Measurements from ENCODE around the gene RSRP1.
"Not testable (repeated sequence)": the region's sequence is repeated elsewhere in the genome, so short reads cannot be mapped to it uniquely, and the experiment has no call there.

RSRP1 gene

GRCh38 chr1:25255706-25256577 is 8.7 kb upstream of the RSRP1 start:
- no peak for DNase-seq

- DNase-seq: no peak
Measured at GRCh38 chr1:25253911-25254310, 6.7 kb upstream of the RSRP1 start.

DNA sequence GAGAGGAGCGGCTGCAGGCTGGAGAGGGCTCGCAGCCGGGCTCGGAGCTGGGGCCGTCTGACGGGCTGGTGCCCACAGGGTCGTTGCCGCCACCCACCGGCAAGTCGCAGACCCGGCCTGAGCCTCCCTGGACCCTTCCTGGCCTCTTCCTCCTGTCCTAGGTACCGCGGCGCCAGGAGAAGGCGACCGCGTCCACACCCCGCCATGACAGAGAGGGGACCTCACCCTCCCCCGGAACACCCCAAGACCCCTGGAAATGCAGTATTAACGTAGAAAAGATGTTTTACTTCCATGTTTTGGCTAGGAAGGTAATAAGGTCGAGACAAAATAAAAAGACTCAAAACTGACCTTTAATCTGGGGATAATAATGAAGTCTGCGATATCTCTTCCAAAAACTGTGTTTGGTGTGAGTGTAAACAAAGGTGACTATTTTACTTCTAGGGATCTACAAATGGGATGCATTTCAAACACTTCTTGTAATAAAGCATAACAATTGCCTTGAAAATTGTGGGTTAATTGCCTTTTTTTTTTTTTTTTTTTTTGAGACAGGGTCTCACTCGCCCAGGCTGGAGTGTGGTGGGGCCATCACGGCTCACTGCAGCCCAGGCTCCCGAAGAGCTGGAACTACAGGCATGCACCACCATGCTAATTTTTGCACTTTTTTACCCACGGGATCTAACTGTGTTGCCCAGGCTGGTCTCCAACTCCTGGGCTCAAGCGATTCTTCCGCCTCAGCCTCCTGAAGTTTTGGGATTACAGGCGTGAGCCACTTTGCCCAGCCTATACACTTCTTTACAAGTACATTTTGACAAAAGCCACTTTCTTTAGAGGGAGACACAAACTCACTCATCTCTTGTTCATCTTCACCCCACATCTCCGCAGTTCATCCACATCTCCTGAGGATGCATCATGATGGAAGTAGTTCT is 838 bp upstream of the RSRP1 start:
- DNase-seq: no peak

DNA sequence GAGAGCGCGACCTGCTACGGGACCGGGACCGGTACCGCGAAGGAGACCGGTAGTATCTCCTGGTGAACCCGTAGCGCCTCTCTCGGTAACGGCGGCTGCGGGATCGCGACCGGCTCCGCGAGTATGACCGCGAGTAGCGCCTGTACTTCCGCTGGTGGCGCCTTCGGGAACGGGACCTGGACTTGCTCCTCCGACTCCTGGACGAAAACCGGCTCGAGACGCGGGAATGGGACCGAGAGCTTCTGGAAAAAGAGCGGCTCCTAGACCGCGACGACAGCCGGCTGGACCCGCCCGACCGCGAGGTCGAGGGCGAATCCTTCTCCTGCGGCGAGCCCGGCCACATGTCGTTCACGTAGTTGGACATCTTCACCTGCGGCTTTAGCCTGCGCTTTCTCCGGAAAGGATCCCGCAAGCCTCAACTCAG is 642 bp downstream of the RSRP1 start:
- peak; percentile 45 for DNase-seq

DNA sequence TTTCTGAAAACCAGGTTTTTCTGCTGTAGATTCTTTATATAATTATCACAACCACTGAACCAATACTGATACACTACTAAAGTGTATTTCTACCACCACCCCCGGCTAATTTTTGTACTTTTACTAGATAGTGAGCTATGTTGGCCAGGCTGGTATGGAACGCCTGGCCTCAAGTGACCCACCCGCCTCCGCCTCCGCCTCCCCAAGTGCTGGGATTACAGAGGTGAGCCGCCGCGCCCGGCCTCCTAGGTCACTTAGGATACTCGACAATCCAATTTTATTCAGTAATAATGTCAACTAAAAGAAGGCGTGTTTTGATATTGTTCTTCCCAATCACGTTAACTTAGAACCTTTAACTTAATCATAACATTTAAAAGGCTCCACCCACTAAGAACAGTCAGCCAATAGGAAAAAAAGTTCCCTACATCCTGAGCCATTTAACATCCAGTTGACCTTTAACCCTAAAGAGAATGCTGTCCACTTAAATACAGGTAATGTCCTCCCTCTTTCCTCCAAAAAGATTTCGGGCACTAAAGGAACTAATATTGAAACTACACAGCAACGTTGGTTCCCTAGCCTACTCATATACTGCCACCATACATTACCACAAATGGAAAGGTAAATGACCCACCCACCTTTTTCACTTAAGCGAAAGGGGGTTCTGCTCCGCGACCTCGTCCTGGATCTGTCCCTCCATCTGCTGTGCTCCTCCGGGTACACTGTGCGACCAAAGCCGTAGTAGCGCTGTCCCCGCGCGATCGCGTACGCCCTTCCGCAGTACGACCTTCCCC is 1.2 kb downstream of the RSRP1 start:
- peak; percentile 16 for DNase-seq

DNA sequence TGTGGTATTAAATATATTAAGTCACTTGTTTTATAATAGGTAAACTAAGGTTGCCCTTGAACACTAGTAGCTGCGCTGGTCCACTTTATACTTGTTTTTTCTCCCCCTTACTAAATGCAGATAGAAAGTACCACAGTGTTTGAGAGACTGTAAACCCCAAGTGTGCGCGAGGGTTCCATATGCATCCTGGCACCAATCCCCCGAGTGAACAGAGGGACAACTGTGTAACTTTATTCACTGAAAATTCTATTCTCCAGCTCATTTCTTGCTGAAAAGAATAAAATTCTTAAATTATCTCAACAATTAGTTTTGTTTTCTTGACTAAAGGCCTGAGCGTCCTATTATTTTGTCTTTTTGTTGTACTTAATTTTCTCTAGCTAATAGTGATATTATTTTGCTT is 1.9 kb downstream of the RSRP1 start:
- DNase-seq: no peak

GRCh38 chr1:25243907-25244306 is 3.3 kb downstream of the RSRP1 start:
- DNase-seq: no peak

DNA sequence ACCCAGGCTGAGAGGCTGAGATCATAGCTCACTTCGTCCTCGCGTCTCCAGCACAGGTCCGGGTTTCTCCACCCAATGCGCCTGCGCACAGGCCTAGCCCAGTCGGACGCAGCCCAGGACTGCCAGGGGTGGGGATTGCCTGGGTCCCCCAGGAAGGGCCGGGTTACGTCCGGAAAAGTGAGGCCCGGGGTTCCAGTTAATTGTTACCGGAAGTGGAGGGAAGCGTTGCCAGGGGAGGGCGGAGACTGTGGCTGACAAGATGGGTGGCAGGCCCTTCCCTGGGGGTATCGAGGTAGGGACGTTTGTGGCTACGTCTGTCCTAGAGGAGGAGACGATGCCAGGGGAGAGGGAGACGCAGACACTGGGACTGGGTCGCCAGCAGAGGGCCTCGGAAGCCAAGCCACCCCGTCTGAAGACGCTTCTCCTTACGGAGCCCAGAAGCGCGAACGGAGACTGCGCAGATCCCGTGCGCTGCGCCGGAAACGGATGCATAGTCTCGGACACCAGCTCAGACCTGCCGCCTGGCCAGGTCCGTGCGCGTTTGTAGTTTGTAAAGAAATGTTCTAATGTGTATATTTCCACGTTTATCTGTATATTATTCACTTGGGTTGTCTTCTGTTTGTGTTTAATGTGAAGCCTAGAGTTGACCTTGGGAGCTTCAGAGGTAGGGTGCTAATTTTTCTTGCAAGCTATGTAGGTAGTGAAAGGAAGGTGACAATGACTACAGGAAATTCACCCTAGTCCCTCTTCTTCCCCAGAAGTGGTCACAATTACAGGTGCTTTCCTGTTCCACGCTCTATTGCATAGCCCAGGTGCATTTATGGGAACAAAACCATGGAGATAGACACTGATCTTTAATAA is 7.3 kb downstream of the RSRP1 start:
- DNase-seq: peak; percentile 96

DNA sequence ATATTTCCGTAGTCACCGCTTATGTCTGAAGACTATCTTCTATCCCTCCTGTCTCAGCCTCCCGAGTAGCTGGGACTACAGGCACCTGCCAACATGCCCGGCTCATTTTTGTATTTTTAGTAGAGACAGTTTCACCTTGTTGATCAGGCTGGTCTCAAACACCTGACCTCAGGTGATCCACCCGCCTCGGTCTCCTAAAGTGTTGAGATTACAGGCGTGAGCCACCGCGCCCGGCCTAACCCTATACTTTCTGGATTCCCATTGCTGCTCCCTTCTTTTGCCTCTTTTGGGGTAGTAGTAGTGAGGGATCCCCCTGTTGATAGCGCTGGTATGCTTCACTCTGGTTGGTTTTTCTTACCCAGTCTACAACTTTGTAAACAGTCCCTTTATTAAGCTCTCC is 9.2 kb downstream of the RSRP1 start:
- DNase-seq: no peak

GRCh38 chr1:25236261-25236660 is 11.0 kb downstream of the RSRP1 start:
- not testable (repeated sequence) for DNase-seq

DNA sequence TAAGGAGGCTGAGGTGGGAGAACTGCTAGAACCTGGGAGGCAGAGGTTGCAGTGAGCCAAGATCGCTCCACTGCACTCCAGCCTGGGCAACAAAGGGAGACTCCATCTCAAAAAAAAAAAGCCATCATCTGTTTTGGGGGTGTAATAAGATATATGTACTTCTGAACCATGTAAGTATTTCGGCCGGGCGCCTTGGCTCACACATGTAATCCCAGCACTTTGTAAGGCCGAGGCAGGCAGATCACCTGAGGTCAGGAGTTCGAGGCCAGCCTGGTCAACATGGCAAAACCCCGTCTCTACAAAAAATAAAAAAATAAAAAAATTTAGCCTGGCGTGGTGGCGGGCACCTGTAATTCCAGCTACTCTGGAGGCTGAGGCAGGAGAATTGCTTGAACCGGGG is 11.8 kb downstream of the RSRP1 start:
- DNase-seq: not testable (repeated sequence)

DNA sequence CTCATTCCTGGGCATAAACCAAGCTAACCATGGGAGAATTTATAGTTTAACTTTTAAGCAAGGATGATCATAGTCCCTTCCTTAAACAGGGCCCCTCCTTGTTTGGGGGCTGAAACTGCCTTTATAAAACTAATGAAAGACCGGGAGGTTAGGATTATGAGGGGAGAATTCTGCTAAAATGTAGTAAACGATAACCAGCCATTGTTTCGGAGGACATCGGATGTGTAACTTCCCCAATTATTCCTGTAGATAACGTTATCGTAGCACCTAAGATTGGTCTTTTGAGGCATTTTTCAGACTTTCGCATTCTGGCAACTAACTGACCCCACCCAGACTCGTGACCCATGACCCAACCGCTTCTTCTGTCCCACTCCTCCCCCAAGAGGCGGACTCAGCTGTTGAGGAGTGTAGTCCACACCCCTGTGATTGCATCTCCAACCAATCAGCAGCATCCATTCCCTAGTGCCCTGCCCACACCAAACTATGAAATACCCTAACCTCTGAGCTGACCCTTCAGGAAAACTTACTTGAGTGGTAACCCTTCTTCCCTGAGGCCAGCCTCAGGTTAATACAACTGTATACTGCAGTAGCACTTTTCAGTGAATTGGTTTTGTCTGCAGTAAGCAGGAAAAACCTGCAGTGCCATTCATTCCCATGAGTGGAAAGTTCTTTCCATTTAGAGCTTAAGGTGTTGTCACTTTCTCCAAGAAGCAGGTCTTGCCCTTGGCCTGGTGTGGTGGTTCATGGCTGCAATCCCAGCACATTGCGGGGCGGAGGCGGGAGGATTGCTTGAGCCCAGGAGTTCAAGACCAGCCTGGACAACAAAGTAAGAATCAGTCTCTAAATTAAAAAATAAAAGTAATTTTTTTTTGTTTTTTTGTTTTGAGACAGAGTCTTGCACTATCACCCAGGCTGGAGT is 14.1 kb downstream of the RSRP1 start:
- DNase-seq: peak; percentile 66

GRCh38 chr1:25232027-25232865 is 15.0 kb downstream of the RSRP1 start, which contains the start of gene SYF2:
SYF2 (minus strand) TSS chr1:25232502; CDS start chr1:25232467, 35 bp downstream.
- DNase-seq: peak; percentile 92

DNA sequence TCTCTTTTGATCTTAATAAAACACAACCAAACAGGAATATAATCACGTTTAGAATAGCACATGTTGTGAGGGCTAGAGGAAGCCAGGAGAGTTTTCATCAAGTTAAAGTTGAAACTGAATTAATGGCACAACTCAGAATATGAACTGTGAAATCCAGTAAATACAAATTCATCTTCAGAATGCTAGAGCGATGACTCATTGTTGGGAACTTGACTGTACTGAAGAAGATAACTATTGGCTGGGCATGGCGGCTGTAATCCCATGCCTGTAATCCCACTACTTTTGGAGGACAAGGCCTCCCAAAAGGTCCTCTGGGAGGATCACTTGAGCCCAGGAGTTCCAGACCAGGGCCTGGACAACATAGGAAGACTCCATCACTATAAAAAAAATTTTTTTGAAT is 23.8 kb downstream of the RSRP1 start:
- no peak for DNase-seq

- no peak for DNase-seq
Measured at GRCh38 chr1:25222606-25223005, 24.6 kb downstream of the RSRP1 start.

- no peak for DNase-seq
Measured at GRCh38 chr1:25220666-25221065, 26.6 kb downstream of the RSRP1 start.

DNA sequence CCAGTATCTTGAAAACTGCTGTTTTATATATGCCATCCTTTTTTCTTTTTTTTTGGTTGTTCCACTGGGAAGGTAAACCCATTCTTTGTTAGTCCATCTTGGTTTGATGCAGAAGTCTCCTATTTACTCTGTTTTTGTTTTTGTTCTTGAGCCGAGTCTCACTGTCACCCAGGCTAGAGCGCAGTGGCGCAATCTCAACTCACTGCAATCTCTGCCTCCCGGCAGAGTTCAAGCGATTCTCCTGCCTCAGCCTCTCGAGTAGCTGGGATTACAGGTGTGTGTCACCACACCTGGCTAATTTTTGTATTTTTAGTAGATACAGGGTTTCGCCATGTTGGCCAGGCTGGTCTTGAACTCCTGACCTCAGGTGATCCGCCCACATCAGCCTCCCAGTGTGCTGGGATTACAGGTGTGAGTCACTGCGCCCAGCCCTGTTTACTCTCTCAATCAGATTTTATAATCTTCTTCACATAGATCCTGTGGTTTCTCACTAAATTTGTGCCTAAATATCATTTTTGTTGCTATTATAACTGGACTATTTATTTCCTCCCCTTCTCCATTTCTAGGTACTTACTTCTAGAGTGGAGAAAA is 27.5 kb downstream of the RSRP1 start:
- DNase-seq: no peak

- DNase-seq: no peak
Measured at GRCh38 chr1:25217598-25218232, 29.5 kb downstream of the RSRP1 start.

- DNase-seq: no peak
Measured at GRCh38 chr1:25217015-25217414, 30.2 kb downstream of the RSRP1 start.

All from NCI-H69 (cell line).